ENCODE results near the gene ERBB4. TPM values are rescaled to one million over a fixed set of nuclear protein-coding genes. Genes with fewer than 3 reads are reported as not detected.

ERBB4 gene
- total RNA-seq, 1 donor from 2014 or later = 1.7 TPM

- no peaks in the 10 kb centered on the region for H3K36me3 ChIP-seq
- H3K4me1 ChIP-seq = no peaks in the 10 kb centered on the region
- H3K27ac ChIP-seq = no peak overlapping the region
- no peak for DNase-seq (ENCODE audit: low spot score in 2 of 2)
- H3K27me3 ChIP-seq = no peaks in the 10 kb centered on the region
- intact Hi-C loops (cut with DNase I) = no loop called here
- TF ChIP-seq CTCF (IDR thresholded peaks at IDR 0.05) = no peak
- H3K4me3 ChIP-seq = no peak overlapping the region
- no peaks in the 10 kb centered on the region for H3K9me3 ChIP-seq
Observed at GRCh38 chr2:211823886-211824479, 714.6 kb downstream of the ERBB4 start.

- Histone ChIP-seq H3K27ac (no peak overlapping the region), H3K27me3 (no peaks in the 10 kb centered on the region), H3K9me3 (no peaks in the 10 kb centered on the region), H3K4me3 (no peak overlapping the region), H3K36me3 (no peaks in the 10 kb centered on the region), H3K4me1 (no peaks in the 10 kb centered on the region)
- intact Hi-C loops (cut with DNase I) = no loop called here
- TF ChIP-seq CTCF (IDR thresholded peaks at IDR 0.05) = no peak
- no peak for DNase-seq (ENCODE audit: low spot score in 2 of 2)
Observed at GRCh38 chr2:211822686-211823335, 715.8 kb downstream of the ERBB4 start.

GRCh38 chr2:211816754-211817153, 721.8 kb downstream of the ERBB4 start:
- Histone ChIP-seq H3K4me3 (no peak overlapping the region), H3K36me3 (no peaks in the 10 kb centered on the region), H3K4me1 (no peaks in the 10 kb centered on the region), H3K27me3 (no peaks in the 10 kb centered on the region), H3K9me3 (no peaks in the 10 kb centered on the region), H3K27ac (no peak overlapping the region)
- no peak for DNase-seq (ENCODE audit: low spot score in 2 of 2)
- intact Hi-C loops (cut with DNase I) = no loop called here
- no peak for TF ChIP-seq CTCF (IDR thresholded peaks at IDR 0.05)

GRCh38 chr2:211812587-211812986, 726.0 kb downstream of the ERBB4 start:
- no peak for DNase-seq (ENCODE audit: low spot score in 2 of 2)
- Histone ChIP-seq H3K27ac (no peak overlapping the region), H3K4me1 (no peaks in the 10 kb centered on the region), H3K27me3 (no peaks in the 10 kb centered on the region), H3K4me3 (no peak overlapping the region), H3K9me3 (no peaks in the 10 kb centered on the region), H3K36me3 (no peaks in the 10 kb centered on the region)
- TF ChIP-seq CTCF (IDR thresholded peaks at IDR 0.05) = no peak
- intact Hi-C loops (cut with DNase I) = no loop called here

- no peak overlapping the region for H3K4me3 ChIP-seq
- no peaks in the 10 kb centered on the region for H3K36me3 ChIP-seq
- no peaks in the 10 kb centered on the region for H3K9me3 ChIP-seq
- DNase-seq (ENCODE audit: low spot score in 2 of 2) = no peak
- H3K27me3 ChIP-seq = no peaks in the 10 kb centered on the region
- TF ChIP-seq CTCF (IDR thresholded peaks at IDR 0.05) = no peak
- no peak overlapping the region for H3K27ac ChIP-seq
- intact Hi-C loops (cut with DNase I) = no loop called here
- no peaks in the 10 kb centered on the region for H3K4me1 ChIP-seq
Observed at GRCh38 chr2:211802666-211803065, 735.9 kb downstream of the ERBB4 start.
